ENCODE measurements around the gene VWA3A. TPM values are rescaled to one million over a fixed set of nuclear protein-coding genes. Genes with fewer than 3 reads are reported as not detected.
A peak's percentile ranks its signal among the peaks of the same experiment; 100 is the strongest.
"Not testable (repeated sequence)": the region's sequence is repeated elsewhere in the genome, so short reads cannot be mapped to it uniquely, and the experiment has no call there.

VWA3A gene
- total RNA-seq: 0.24 TPM in 1 of 2 replicates, not detected in the other
- polyA plus RNA-seq: 0.10 and 0.16 TPM in 2 replicates

- H3K36me3 ChIP-seq: no peaks in the 10 kb centered on the region
- peak; percentile 64 to 66 for DNase-seq (ENCODE audit: low read depth in 1 of 2, low spot score in 1 of 2)
- no peak within 1 kb of the TSS for H3K4me3 ChIP-seq
- H3K27me3 ChIP-seq: no peaks in the 10 kb centered on the region
- H3K27ac ChIP-seq: peak within 1 kb of the TSS; percentile 35
- TF ChIP-seq CTCF (IDR thresholded peaks at IDR 0.05; ENCODE audit: low read depth, low read length): no peak
- H3K9me3 ChIP-seq (ENCODE audit: low read depth): no peaks in the 10 kb centered on the region
- peaks cover 5% of the 10 kb centered on the region for H3K4me1 ChIP-seq (ENCODE audit: low read depth)
These were observed at the start of gene VWA3A for GRCh38 chr16:22092143-22092933. VWA3A (plus strand) TSS chr16:22092541; CDS start chr16:22092638, 97 bp downstream.

DNA sequence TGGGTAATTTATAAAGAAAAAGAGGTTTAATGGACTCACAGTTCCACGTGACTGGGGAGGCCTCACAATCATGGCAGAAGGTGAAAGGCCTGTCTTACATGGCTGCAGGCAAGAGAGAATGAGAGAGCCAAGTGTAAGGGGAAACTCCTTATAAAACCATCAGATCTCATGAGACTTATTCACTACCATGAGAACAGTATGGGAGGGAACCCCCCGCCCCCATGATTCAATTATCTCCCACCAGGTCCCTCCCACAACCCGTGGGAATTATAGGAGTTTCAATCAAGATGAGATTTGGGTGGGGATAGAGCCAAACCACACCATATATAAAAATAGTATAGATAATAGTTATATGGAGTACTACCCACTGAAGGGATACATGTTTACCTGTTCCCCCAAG lies 48.5 kb upstream of the VWA3A start:
- peaks cover 37% of the 10 kb centered on the region for H3K4me1 ChIP-seq (ENCODE audit: low read depth)

GRCh38 chr16:22045888-22046287 lies 46.5 kb upstream of the VWA3A start:
- H3K9me3 ChIP-seq (ENCODE audit: low read depth); H3K27me3 ChIP-seq; H3K4me3 ChIP-seq; H3K36me3 ChIP-seq: not testable (repeated sequence)
- peak; percentile 8 to 46 for DNase-seq (ENCODE audit: low read depth in 1 of 2, low spot score in 1 of 2)
- Histone ChIP-seq H3K4me1 (ENCODE audit: low read depth) (peaks cover 36% of the 10 kb centered on the region), H3K27ac (peak overlapping the region; percentile 73)

More for the DNA sequence above, 48.5 kb upstream of the VWA3A start:
- not testable (repeated sequence) for H3K9me3 ChIP-seq (ENCODE audit: low read depth); H3K36me3 ChIP-seq; DNase-seq (ENCODE audit: low read depth in 1 of 2, low spot score in 1 of 2); H3K4me3 ChIP-seq; H3K27ac ChIP-seq; H3K27me3 ChIP-seq

GRCh38 chr16:22050963-22051362 lies 41.4 kb upstream of the VWA3A start:
- Histone ChIP-seq H3K27me3 (no peaks in the 10 kb centered on the region), H3K9me3 (ENCODE audit: low read depth) (no peaks in the 10 kb centered on the region), H3K4me3 (no peak overlapping the region), H3K36me3 (no peaks in the 10 kb centered on the region), H3K27ac (no peak overlapping the region), H3K4me1 (ENCODE audit: low read depth) (peaks cover 12% of the 10 kb centered on the region)
- DNase-seq (ENCODE audit: low read depth in 1 of 2, low spot score in 1 of 2): no peak
- TF ChIP-seq CTCF (IDR thresholded peaks at IDR 0.05; ENCODE audit: low read depth, low read length): no peak

- no peak for TF ChIP-seq CTCF (IDR thresholded peaks at IDR 0.05; ENCODE audit: low read depth, low read length)
- Histone ChIP-seq H3K27ac (no peak overlapping the region), H3K36me3 (no peaks in the 10 kb centered on the region), H3K4me3 (no peak overlapping the region), H3K27me3 (no peaks in the 10 kb centered on the region), H3K4me1 (ENCODE audit: low read depth) (peaks cover under 1% of the 10 kb centered on the region), H3K9me3 (ENCODE audit: low read depth) (no peaks in the 10 kb centered on the region)
- DNase-seq (ENCODE audit: low read depth in 1 of 2, low spot score in 1 of 2): no peak
These were observed 39.4 kb upstream of the VWA3A start for GRCh38 chr16:22052980-22053379.

DNA sequence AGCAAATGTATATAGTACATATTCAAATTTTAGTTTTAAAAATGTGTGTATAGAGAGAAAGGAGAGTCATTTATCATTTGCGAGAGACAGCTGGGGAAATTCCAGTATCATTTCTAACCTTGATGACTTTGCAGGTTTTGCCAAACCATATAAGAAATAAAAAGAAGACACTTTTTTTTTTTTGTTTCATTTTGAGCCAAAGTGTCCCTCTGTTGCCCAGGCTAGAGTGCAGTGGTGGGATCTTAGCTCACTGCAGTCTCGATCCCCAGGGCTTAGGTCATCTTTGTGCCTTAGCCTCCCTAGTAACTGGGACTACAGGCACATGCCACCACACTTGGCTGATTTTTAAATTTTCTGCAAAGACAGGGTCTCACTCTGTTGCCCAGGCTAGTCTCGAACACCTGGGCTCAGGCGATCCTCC lies 38.4 kb upstream of the VWA3A start:
- no peak for DNase-seq (ENCODE audit: low read depth in 1 of 2, low spot score in 1 of 2)
- H3K27me3 ChIP-seq: no peaks in the 10 kb centered on the region
- no peak for TF ChIP-seq CTCF (IDR thresholded peaks at IDR 0.05; ENCODE audit: low read depth, low read length)
- H3K36me3 ChIP-seq: no peaks in the 10 kb centered on the region
- H3K4me1 ChIP-seq (ENCODE audit: low read depth): no peaks in the 10 kb centered on the region
- no peak overlapping the region for H3K4me3 ChIP-seq
- no peaks in the 10 kb centered on the region for H3K9me3 ChIP-seq (ENCODE audit: low read depth)
- H3K27ac ChIP-seq: no peak overlapping the region
